GM12864 (cell line): ENCODE results near the gene MAP3K4.

Experiments used
- DNase-seq: peaks from one replicate; pipeline ENCODE4 v3.0.0-alpha.2; 2011; ENCODE audit warnings: low read depth
- H3K4me3 ChIP-seq: 2 replicates; pipeline ENCODE4 v1.5.1; 2011; ENCODE audit warnings: mild to moderate bottlenecking, low read depth, low read length, control low read depth
- TF ChIP-seq, protein P1 (sequence below): IDR thresholded peaks from 2 replicates; pipeline ENCODE4 v1.5.1; 2011; ENCODE audit warnings: low read depth, mild to moderate bottlenecking, moderate library complexity, low read length, control low read depth, inconsistent platforms; ENCODE audit errors: missing control alignments

MAP3K4 gene, protein sequence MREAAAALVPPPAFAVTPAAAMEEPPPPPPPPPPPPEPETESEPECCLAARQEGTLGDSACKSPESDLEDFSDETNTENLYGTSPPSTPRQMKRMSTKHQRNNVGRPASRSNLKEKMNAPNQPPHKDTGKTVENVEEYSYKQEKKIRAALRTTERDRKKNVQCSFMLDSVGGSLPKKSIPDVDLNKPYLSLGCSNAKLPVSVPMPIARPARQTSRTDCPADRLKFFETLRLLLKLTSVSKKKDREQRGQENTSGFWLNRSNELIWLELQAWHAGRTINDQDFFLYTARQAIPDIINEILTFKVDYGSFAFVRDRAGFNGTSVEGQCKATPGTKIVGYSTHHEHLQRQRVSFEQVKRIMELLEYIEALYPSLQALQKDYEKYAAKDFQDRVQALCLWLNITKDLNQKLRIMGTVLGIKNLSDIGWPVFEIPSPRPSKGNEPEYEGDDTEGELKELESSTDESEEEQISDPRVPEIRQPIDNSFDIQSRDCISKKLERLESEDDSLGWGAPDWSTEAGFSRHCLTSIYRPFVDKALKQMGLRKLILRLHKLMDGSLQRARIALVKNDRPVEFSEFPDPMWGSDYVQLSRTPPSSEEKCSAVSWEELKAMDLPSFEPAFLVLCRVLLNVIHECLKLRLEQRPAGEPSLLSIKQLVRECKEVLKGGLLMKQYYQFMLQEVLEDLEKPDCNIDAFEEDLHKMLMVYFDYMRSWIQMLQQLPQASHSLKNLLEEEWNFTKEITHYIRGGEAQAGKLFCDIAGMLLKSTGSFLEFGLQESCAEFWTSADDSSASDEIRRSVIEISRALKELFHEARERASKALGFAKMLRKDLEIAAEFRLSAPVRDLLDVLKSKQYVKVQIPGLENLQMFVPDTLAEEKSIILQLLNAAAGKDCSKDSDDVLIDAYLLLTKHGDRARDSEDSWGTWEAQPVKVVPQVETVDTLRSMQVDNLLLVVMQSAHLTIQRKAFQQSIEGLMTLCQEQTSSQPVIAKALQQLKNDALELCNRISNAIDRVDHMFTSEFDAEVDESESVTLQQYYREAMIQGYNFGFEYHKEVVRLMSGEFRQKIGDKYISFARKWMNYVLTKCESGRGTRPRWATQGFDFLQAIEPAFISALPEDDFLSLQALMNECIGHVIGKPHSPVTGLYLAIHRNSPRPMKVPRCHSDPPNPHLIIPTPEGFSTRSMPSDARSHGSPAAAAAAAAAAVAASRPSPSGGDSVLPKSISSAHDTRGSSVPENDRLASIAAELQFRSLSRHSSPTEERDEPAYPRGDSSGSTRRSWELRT (N-terminal part only)

DNA sequence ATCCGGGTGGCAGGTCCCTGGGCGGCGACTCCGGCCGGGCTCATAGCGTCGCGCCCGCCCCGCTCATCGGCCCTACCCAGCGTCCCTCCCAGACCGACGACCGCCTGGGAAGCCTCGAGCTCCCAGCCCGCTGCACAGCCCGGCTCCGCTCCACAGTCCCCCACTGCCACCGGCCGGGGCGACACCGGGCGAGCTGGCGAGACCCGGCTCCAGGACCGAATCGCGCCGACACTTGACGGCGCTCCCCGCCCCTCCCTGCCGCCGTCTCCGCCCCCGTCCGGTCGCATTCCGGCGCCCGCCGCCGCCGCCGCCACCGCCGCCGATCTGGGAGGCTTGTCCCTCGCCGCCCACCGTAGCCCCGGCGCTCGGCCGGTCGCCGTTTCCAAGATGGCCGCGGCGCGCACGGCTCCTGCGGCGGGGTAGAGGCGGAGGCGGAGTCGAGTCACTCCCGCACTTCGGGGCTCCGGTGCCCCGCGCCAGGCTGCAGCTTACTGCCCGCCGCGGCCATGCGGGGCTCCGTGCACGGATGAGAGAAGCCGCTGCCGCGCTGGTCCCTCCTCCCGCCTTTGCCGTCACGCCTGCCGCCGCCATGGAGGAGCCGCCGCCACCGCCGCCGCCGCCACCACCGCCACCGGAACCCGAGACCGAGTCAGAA, at the start of gene MAP3K4:
TSS of gene MAP3K4 (plus strand) at position 364 of the 655 bp plus-strand sequence. CDS start at position 527, 163 bp downstream.
- TF ChIP-seq, protein P1, sequence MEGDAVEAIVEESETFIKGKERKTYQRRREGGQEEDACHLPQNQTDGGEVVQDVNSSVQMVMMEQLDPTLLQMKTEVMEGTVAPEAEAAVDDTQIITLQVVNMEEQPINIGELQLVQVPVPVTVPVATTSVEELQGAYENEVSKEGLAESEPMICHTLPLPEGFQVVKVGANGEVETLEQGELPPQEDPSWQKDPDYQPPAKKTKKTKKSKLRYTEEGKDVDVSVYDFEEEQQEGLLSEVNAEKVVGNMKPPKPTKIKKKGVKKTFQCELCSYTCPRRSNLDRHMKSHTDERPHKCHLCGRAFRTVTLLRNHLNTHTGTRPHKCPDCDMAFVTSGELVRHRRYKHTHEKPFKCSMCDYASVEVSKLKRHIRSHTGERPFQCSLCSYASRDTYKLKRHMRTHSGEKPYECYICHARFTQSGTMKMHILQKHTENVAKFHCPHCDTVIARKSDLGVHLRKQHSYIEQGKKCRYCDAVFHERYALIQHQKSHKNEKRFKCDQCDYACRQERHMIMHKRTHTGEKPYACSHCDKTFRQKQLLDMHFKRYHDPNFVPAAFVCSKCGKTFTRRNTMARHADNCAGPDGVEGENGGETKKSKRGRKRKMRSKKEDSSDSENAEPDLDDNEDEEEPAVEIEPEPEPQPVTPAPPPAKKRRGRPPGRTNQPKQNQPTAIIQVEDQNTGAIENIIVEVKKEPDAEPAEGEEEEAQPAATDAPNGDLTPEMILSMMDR = no peak
- DNase-seq = peak; percentile 38
- H3K4me3 ChIP-seq = peak within 1 kb of the TSS; percentile 68

DNA sequence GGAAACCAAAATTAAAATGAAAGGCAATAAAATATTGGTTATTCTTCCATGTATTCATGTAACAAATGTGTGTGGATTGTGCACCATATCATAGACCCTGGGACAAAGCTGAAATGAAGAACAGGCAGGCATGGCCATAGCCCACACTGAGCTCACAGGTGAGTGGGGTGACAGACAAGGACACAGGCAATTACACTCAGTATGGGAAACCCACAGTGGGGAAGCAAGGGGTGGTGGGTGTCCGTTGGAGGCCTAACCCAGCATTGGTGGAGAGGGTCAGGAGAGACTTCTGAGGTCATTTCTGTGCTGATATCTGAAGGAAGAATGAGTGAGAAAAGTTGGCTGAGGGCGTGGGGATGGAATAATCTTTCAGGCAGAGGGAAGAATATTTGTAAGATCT, 47.6 kb upstream of the MAP3K4 start:
- no peak for DNase-seq
- TF ChIP-seq, protein P1 = no peak
- no peak overlapping the region for H3K4me3 ChIP-seq

DNA sequence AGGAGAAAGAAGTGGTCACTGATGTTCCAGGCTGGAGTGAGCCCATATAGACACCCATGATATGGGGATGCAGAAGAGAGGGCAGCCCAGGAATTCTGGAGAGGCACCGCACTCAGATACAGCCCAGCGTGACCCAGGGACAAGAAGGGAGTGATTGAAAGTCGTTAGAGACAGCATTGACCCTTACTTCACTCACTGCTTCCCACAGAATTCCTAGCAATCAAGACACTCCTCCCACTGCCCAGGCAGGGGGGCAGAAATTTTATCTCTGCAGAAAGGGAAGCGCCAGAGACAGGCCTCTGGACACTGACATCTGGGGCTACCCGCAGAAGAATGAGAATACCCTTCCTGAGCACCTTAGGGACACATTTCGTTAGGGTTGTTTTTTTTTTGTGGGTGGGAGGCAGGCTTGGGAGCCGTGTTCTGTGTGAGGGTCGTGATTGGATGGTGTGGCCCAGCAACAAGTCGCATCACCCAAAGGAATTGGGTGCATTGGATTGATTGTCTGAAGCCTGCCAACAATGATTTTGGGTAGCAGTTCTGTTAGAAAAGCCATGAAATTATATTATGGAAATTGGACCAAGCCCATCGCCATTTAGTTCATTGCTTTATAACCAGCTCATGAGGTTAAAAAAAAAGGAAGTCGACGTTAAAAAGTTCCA, 45.9 kb upstream of the MAP3K4 start:
- TF ChIP-seq, protein P1 = no peak
- H3K4me3 ChIP-seq = no peak overlapping the region
- no peak for DNase-seq

DNA sequence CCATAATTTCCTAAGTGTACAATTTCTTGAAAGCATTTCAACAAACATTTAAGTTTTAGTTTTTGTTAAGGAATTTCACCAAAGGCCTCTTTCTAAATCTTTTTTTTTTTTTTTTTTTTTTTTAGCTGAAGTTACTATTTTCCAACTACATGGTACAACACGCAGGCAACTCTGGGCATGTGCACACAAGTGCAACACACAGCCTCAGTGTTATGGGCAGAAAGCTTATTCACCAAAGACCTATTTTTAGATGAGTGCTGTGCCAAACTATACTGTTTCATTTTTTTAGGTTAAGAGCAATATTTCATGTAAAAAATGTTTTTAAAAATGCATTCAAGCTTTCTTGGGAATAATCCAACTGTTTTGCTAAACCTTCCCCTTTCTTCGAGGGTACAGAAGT, 42.0 kb upstream of the MAP3K4 start:
- no peak overlapping the region for H3K4me3 ChIP-seq
- no peak for DNase-seq
- TF ChIP-seq, protein P1 = no peak

DNA sequence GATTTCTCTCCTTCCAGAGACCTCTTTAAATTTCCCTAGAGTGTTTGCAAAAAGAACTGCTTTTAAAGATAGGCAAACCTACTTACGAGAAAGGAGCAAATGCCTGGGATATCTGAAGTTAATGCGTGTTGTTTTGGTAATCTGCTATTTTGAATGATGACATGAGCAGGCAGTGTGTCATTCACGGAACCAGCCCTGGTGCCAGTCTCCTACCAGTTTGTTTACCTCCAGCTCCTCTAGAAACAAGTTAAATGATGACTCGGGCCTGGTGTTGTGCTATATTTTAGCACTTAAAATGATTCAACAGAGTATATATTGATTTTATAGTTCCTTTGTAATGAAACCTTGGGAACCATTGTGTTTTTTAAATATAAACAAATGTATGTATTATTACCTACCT, 41.1 kb upstream of the MAP3K4 start:
- H3K4me3 ChIP-seq = no peak overlapping the region
- TF ChIP-seq, protein P1 = no peak
- no peak for DNase-seq
